Ovary (tissue), 9 donors: ENCODE data around the gene CDK4. TPM values are rescaled to one million over a fixed set of nuclear protein-coding genes. Genes with fewer than 3 reads are reported as not detected.

ENCODE experiments used
- DNase-seq, 5 donors: peaks; one replicate each; pipeline ENCODE4 v3.0.0-alpha.2; 2019 to 2020
- H3K27ac ChIP-seq, 2 donors: fragments of 200-600 bp; one replicate each; pipeline versions ENCODE4 v1.5.1 to v1.8.0; 2019 to 2022
- H3K27me3 ChIP-seq: fragments of 200-600 bp; one replicate; pipeline ENCODE4 v1.8.0; 2022
- H3K36me3 ChIP-seq: fragments of 200-600 bp; sonication (generic); one replicate; pipeline ENCODE4 v1.5.1; 2019
- H3K4me1 ChIP-seq: one replicate; pipeline ENCODE4 v1.8.1; 2013; ENCODE audit warnings: mild to moderate bottlenecking, moderate library complexity; ENCODE audit not compliant: insufficient read depth
- H3K4me3 ChIP-seq: fragments of 200-600 bp; sonication (generic); one replicate; pipeline ENCODE4 v1.5.1; 2017
- H3K9me3 ChIP-seq, 2 donors: fragments of 200-600 bp in 1 of 2; sonication (generic) in 1 of 2; one replicate each; pipeline versions ENCODE4 v1.5.1 to v1.8.1; 2013 to 2019; ENCODE audit warnings: mild to moderate bottlenecking in 1 of 2, moderate library complexity in 1 of 2
- EP300 ChIP-seq: sonication (generic); formaldehyde crosslinking; IDR thresholded peaks from one replicate; pipeline ENCODE4 v1.6.1; 2017; ENCODE audit warnings: antibody characterized with exemption
- POLR2A ChIP-seq: fragments of 450-650 bp; IDR thresholded peaks from one replicate; pipeline ENCODE4 v1.6.1; 2017; ENCODE audit warnings: antibody characterized with exemption, mild to moderate bottlenecking, moderate library complexity
- WGBS, 3 donors: extraction: QIAGEN DNeasy Blood & Tissue Kit in 1 of 3; methylation state at CpG; one replicate each; pipeline versions ENCODE4 v1.1.5 to v1.1.7; 2013 to 2017; 5-methylcytosine and 5-hydroxymethylcytosine counted together
- intact Hi-C, 4 donors: fragments of 100-400 bp; cut with DNase I; formaldehyde crosslinking; loops; one replicate each; pipeline versions ENCODE4 v1.11.0 to v1.15.1; 2022 to 2023
- polyA plus RNA-seq, 2 donors: library from polyadenylated mRNA; stranded (reverse); fragments of 200-250 nt in 1 of 2; fragments of 350-450 nt in 1 of 2; fragmentation: Illumina TruSeq in 1 of 2; extraction: RNeasy Lipid Tissue Mini Kit (QIAGEN cat#74804) in 1 of 2; gene quantifications; one replicate each; pipeline ENCODE4 v1.2.3, GENCODE V29; 2013 to 2014
- total RNA-seq, 7 donors: library from RNA; depleted of rRNA in 2 of 7; stranded (reverse); fragments of >200 nt in 2 of 7; fragmentation: NEBNext Ultra II Directional in 3 of 7; extraction: Animal tissue kit (Norgen Biotek cat#: 25700) in 3 of 7; gene quantifications; one replicate each; pipeline versions ENCODE4 v1.1.0 to v1.2.4, GENCODE V29; 2016 to 2023
- TF ChIP-seq, protein P1 (sequence below), 3 donors: fragments of 450-650 bp in 2 of 3; fragments of 200-600 bp in 1 of 3; IDR thresholded peaks; one replicate each; pipeline versions ENCODE4 v1.5.1 to v1.8.0; 2016 to 2022; ENCODE audit warnings: antibody characterized with exemption in 3 of 3, mild to moderate bottlenecking in 1 of 3
- donor health status: DM: no; HTN: no; CAD: no; lungs with moderate emphysema.
- donor health status: DM: no; HTN: no; CAD: no.
- donor health status: Bipolar disorder and iron deficiency.
- donor health status: DM: yes; HTN: yes; CAD: no.
- donor health status: DM: no; HTN: no; CAD: no.
- donor health status: DM: yes; HTN: yes; CAD: no.

Gene CDK4
- total and polyA plus RNA-seq, 9 donors, result 82.7 to 175 (median 122) TPM

DNA sequence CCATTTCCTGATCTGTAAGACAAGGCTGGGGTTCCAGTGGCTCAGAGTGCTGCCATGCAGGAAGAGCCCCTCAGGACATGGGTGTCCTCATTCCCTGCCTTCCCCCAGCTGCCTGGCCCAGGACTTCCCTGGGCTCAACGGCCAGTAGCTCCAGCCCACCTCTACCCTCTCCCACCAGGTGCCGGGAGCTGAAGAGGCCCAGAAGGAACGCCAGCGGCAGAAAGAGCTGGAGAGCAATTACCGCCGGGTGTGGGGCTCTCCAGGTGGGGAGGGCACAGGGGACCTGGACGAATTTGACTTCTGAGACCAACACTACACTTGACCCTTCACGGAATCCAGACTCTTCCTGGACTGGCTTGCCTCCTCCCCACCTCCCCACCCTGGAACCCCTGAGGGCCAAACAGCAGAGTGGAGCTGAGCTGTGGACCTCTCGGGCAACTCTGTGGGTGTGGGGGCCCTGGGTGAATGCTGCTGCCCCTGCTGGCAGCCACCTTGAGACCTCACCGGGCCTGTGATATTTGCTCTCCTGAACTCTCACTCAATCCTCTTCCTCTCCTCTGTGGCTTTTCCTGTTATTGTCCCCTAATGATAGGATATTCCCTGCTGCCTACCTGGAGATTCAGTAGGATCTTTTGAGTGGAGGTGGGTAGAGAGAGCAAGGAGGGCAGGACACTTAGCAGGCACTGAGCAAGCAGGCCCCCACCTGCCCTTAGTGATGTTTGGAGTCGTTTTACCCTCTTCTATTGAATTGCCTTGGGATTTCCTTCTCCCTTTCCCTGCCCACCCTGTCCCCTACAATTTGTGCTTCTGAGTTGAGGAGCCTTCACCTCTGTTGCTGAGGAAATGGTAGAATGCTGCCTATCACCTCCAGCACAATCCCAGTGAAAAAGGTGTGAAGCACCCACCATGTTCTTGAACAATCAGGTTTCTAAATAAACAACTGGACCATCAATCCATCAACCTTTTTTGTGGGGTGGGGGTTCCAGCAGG lies 31.2 kb downstream of the CDK4 start:
- 79 to 82% (median 80%) methylated on average over 9 to 11 of the region's 11 CpGs for WGBS, 3 donors
- Histone ChIP-seq H3K9me3 (no peaks in the 10 kb centered on the region), H3K36me3 (no peaks in the 10 kb centered on the region), H3K4me3 (no peak overlapping the region), H3K27ac (no peak overlapping the region), H3K4me1 (peaks cover 1% of the 10 kb centered on the region), H3K27me3 (no peaks in the 10 kb centered on the region)
- intact Hi-C loops, result no loop called here
- no peak for DNase-seq
- TF ChIP-seq POLR2A (no peak), EP300 (no peak)
- TF ChIP-seq, protein P1, sequence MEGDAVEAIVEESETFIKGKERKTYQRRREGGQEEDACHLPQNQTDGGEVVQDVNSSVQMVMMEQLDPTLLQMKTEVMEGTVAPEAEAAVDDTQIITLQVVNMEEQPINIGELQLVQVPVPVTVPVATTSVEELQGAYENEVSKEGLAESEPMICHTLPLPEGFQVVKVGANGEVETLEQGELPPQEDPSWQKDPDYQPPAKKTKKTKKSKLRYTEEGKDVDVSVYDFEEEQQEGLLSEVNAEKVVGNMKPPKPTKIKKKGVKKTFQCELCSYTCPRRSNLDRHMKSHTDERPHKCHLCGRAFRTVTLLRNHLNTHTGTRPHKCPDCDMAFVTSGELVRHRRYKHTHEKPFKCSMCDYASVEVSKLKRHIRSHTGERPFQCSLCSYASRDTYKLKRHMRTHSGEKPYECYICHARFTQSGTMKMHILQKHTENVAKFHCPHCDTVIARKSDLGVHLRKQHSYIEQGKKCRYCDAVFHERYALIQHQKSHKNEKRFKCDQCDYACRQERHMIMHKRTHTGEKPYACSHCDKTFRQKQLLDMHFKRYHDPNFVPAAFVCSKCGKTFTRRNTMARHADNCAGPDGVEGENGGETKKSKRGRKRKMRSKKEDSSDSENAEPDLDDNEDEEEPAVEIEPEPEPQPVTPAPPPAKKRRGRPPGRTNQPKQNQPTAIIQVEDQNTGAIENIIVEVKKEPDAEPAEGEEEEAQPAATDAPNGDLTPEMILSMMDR (IDR thresholded peaks at IDR 0.05), result no peak

- TF ChIP-seq, protein P1 (IDR thresholded peaks at IDR 0.05), result no peak
- TF ChIP-seq POLR2A (no peak), EP300 (no peak)
- WGBS, 3 donors, result 88 to 89% (median 89%) methylated on average over 20 of the region's 20 CpGs
- Histone ChIP-seq H3K36me3 (no peaks in the 10 kb centered on the region), H3K27ac (no peak overlapping the region), H3K4me3 (no peak overlapping the region), H3K27me3 (no peaks in the 10 kb centered on the region), H3K9me3 (no peaks in the 10 kb centered on the region), H3K4me1 (no peaks in the 10 kb centered on the region)
- intact Hi-C loops, result no loop called here
- DNase-seq, result no peak
Observed at GRCh38 chr12:57719777-57720605, 32.1 kb downstream of the CDK4 start.

DNA sequence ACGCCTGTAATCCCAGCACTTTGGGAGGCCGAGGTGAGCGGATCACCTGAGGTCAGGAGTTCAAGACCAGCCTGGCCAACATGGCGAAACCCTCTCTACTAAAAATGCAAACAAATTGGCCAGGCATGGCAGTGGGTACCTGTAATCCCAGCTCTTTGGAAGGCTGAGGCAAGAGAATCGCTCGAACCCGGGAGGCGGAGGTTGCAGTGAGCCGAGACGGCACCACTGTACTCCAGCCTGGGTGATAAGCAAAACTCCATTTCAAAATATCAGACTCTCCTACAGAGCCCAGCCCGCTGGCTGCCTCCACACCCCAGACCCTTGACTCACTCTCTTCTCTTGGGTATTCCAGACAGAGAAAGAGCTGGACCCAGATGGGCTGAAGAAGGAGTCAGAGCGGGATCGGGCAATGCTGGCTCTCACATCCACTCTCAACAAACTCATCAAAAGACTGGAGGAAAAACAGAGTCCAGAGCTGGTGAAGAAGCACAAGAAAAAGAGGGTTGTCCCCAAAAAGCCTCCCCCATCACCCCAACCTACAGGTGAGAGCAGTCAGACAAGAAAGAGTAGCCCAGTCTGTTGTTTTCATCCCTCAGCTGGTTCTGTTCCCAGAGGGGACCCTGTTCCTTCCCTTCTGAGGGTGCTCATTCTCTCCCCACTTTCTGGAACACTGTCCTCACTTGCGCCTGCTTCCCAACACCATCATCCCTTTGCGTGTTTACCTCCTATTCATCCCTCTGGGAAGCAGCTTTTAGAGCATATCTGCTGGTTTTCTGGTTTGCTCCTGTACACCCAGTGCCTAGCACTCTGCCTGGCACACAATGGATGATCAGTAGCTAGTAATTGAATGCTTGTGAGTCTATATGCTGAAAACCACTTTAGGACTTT lies 33.2 kb downstream of the CDK4 start:
- intact Hi-C loops, result no loop called here
- no peak for TF ChIP-seq EP300
- no peak for TF ChIP-seq POLR2A
- TF ChIP-seq, protein P1 (IDR thresholded peaks at IDR 0.05), result no peak
- Histone ChIP-seq H3K4me3 (no peak overlapping the region), H3K27ac (no peak overlapping the region), H3K27me3 (no peaks in the 10 kb centered on the region), H3K9me3 (no peaks in the 10 kb centered on the region), H3K4me1 (no peaks in the 10 kb centered on the region), H3K36me3 (no peaks in the 10 kb centered on the region)
- 94 to 97% (median 95%) methylated on average over 15 of the region's 15 CpGs for WGBS, 3 donors
- no peak for DNase-seq
